Osteocyte (in vitro differentiated cells): ENCODE measurements around the gene FBXW4. TPM values are rescaled to one million over a fixed set of nuclear protein-coding genes. Genes with fewer than 3 reads are reported as not detected.

ENCODE experiments used
- DNase-seq: peaks from one replicate; pipeline ENCODE4 v3.0.0; 2021; ENCODE audit warnings: mixed read lengths; ENCODE audit not compliant: unreplicated experiment; ENCODE audit errors: extremely low spot score
- H3K27ac Mint-ChIP-seq: one replicate; pipeline ENCODE4 v1.8.0; 2021; ENCODE audit warnings: mild to moderate bottlenecking, mixed read lengths; ENCODE audit not compliant: unreplicated experiment
- H3K27me3 Mint-ChIP-seq: one replicate; pipeline ENCODE4 v1.8.0; 2021; ENCODE audit warnings: mixed read lengths; ENCODE audit not compliant: unreplicated experiment
- H3K36me3 Mint-ChIP-seq: one replicate; pipeline ENCODE4 v1.8.0; 2021; ENCODE audit warnings: mixed read lengths; ENCODE audit not compliant: unreplicated experiment
- H3K4me1 Mint-ChIP-seq: one replicate; pipeline ENCODE4 v1.8.0; 2021; ENCODE audit warnings: mixed read lengths; ENCODE audit not compliant: unreplicated experiment
- H3K4me3 Mint-ChIP-seq: one replicate; pipeline ENCODE4 v1.8.0; 2021; ENCODE audit warnings: mild to moderate bottlenecking, moderate library complexity, mixed read lengths; ENCODE audit not compliant: unreplicated experiment
- H3K9me3 Mint-ChIP-seq: one replicate; pipeline ENCODE4 v1.8.0; 2021; ENCODE audit warnings: mixed read lengths; ENCODE audit not compliant: unreplicated experiment
- total RNA-seq: library from RNA; stranded (reverse); gene quantifications from 2 replicates; pipeline ENCODE4 v1.2.1, GENCODE V29; 2021
- TF ChIP-seq, protein P1 (sequence below): fragments of 200-600 bp; sonication (generic); IDR thresholded peaks from 2 replicates; pipeline ENCODE4 v1.5.0; 2021; ENCODE audit warnings: antibody characterized with exemption, mild to moderate bottlenecking, moderate library complexity

FBXW4 gene
- total RNA-seq, 1 donor from 2014 or later, result 44.6 TPM

DNA sequence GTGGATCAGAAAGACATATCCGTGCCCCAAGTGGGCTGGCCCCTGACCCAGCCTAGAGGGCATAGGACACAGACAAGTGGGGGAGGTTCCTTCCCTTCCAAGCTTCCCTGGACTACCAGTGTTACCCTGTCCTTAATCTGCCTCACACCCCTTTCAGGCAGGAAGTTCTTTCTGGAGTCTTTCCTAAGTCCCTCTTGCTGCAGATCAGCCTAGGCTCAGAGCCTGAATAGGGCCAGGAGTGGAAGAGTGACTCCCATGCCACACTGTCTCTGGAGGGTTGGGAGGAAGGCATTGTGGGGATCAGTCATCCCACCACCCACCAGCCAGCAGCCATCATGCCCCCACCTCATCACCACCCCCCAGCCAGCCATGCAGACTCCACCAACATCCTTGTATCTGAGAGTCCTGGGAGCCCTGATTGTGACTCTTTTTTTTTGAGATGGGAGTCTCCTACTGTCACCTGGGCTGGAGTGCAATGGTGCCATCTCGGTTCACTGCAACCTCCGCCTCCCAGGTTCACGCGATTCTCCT is 129.5 kb downstream of the FBXW4 start:
- no peak overlapping the region for H3K27ac Mint-ChIP-seq
- H3K27me3 Mint-ChIP-seq, result peaks cover 34% of the 10 kb centered on the region
- H3K4me1 Mint-ChIP-seq, result peaks cover 8% of the 10 kb centered on the region
- no peaks in the 10 kb centered on the region for H3K9me3 Mint-ChIP-seq
- TF ChIP-seq, protein P1, sequence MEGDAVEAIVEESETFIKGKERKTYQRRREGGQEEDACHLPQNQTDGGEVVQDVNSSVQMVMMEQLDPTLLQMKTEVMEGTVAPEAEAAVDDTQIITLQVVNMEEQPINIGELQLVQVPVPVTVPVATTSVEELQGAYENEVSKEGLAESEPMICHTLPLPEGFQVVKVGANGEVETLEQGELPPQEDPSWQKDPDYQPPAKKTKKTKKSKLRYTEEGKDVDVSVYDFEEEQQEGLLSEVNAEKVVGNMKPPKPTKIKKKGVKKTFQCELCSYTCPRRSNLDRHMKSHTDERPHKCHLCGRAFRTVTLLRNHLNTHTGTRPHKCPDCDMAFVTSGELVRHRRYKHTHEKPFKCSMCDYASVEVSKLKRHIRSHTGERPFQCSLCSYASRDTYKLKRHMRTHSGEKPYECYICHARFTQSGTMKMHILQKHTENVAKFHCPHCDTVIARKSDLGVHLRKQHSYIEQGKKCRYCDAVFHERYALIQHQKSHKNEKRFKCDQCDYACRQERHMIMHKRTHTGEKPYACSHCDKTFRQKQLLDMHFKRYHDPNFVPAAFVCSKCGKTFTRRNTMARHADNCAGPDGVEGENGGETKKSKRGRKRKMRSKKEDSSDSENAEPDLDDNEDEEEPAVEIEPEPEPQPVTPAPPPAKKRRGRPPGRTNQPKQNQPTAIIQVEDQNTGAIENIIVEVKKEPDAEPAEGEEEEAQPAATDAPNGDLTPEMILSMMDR, result no peak
- DNase-seq, result no peak
- no peak overlapping the region for H3K4me3 Mint-ChIP-seq
- H3K36me3 Mint-ChIP-seq, result no peaks in the 10 kb centered on the region

DNA sequence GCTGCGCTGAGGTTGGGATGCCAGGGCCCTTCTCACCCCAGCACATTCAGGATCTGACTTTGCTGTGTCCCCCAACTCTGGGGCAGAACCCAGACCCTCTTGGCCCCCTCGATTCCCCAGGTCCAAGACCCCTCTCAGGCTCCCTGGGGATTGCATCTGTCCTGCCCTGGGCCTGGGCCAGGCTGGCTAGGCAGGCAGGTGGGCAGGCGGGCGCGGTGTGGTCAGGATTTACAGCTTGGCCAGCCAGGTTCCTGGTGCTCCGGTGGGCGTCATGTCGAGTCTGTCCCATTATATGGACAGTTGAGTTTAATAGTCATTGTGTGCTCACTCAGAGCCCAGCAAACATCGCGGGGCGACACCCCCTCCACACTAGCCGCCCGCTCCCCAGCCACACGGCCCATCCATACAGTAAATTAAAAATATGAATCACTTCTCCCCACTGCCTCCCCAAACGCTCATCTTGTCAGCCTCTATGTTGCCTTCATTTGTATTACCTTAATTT is 130.4 kb downstream of the FBXW4 start:
- DNase-seq, result peak; percentile 83
- Mint-ChIP-seq H3K4me3 (no peak overlapping the region), H3K9me3 (no peaks in the 10 kb centered on the region), H3K36me3 (no peaks in the 10 kb centered on the region), H3K27me3 (peaks cover 30% of the 10 kb centered on the region), H3K4me1 (peaks cover 3% of the 10 kb centered on the region), H3K27ac (no peak overlapping the region)
- TF ChIP-seq, protein P1, result no peak

DNA sequence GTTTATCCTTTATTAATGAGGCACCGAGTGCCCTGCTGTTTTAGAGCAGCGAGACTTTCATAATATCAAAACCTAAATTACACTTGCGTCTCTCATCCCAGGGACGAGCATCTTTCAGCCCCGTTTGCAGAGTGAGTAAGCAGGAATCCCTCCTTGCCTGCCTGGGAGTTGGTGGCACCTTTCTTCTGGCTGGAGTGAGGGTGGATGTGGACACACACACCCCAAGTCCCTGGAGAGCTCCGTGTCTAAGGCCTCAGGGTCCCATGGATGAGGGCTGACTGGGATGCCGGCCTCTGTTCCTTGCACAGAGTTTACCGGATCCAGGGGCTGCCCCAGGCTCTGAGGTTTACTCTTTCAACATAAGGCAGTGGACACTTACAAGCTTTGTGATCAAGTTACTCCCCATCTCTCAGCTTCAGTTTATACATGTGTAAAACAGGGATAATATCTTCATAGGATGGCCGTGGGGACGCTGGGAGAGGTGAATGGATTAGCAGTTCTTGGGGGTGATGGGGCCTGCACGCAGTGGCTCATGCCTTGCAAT is 131.4 kb downstream of the FBXW4 start:
- H3K4me1 Mint-ChIP-seq, result peaks cover 2% of the 10 kb centered on the region
- no peaks in the 10 kb centered on the region for H3K9me3 Mint-ChIP-seq
- TF ChIP-seq, protein P1, result no peak
- DNase-seq, result peak; percentile 71
- H3K27ac Mint-ChIP-seq, result no peak overlapping the region
- no peaks in the 10 kb centered on the region for H3K36me3 Mint-ChIP-seq
- H3K27me3 Mint-ChIP-seq, result peaks cover 23% of the 10 kb centered on the region
- H3K4me3 Mint-ChIP-seq, result no peak overlapping the region

DNA sequence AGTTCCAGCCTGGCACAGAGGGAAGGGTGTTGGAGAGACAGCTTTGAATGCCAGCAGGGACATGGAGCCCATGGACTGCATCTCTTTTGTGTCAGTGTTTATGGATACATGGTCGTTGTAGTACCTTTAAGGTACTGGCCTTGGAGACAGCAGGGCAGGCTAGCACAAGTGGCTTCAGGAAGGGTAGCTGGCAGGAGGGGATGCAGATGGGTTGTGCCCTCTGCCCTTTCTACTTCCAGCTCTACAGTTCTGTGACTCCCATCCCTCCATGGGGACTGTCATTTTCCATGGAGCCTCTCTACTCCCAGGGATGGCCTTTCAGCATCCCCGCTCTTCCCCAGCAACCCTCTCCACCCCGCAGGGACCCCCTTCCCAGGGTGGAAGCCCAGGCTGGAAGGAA is 132.0 kb downstream of the FBXW4 start:
- TF ChIP-seq, protein P1, result no peak
- Mint-ChIP-seq H3K27me3 (peaks cover 20% of the 10 kb centered on the region), H3K4me1 (peaks cover 5% of the 10 kb centered on the region), H3K9me3 (no peaks in the 10 kb centered on the region), H3K36me3 (no peaks in the 10 kb centered on the region), H3K4me3 (no peak overlapping the region), H3K27ac (no peak overlapping the region)
- DNase-seq, result peak; percentile 48

DNA sequence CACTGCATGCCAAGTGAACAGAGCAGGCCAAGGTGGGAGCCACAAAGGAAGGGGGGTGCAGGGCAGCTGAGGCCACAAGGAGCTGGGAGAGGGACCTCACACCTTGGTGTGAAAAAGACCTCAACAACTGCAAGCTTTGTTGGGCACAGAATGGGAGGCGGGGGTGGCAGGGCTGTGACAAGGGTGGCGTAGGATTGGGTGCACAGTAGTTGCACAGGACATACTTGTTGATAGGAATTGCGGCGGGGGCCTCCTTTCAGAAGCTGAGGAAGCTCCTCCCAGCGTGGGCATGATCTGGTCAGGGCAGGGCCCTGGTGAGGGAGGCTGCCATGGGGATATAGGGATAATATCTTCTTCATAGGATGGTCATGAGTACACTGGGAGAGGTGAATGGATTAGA is 132.7 kb downstream of the FBXW4 start:
- H3K4me1 Mint-ChIP-seq, result peaks cover 9% of the 10 kb centered on the region
- TF ChIP-seq, protein P1, result no peak
- H3K27ac Mint-ChIP-seq, result no peak overlapping the region
- H3K36me3 Mint-ChIP-seq, result no peaks in the 10 kb centered on the region
- DNase-seq, result peak; percentile 78
- H3K4me3 Mint-ChIP-seq, result no peak overlapping the region
- peaks cover 16% of the 10 kb centered on the region for H3K27me3 Mint-ChIP-seq
- H3K9me3 Mint-ChIP-seq, result no peaks in the 10 kb centered on the region
